Ramos (cell line): ENCODE results near the gene UBE2D2.

ENCODE experiments used
- in situ Hi-C: fragments of 300-500 bp; cut with MboI; formaldehyde crosslinking; loops from one replicate; pipeline ENCODE4 v1.14.3; 2022; ENCODE audit warnings: low sequenced_read_pairs; ENCODE audit not compliant: unreplicated experiment

The UBE2D2 gene

GRCh38 chr5:139657363-139658321 lies 96.5 kb downstream of the UBE2D2 start:
- in situ Hi-C loops = no loop called here

DNA sequence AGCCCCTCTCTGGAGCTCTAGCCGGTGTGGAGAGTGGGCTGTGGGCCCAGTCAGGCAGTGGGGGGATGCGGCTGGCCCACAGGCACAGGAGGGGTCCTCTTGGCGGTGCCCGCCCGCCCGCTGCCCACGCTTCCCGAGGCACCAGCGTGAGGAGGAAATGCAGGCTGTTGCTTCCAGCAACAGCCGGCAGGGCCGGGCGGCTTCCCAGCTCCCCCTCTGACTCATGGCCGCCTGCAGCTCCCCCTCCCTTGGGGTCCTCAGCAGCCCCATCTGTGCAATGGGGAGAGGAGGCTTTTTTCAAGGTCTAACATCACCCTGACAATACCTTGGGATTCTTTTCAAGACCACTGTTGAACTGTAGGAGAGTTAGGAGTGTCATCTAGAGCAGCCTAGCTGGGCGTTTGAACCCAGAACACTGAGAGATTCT lies 97.4 kb downstream of the UBE2D2 start:
- in situ Hi-C loops = no loop called here

- in situ Hi-C loops = no loop called here
Observed at GRCh38 chr5:139658928-139659667, 98.0 kb downstream of the UBE2D2 start.

- in situ Hi-C loops = no loop called here
Observed at GRCh38 chr5:139659695-139660101, 98.6 kb downstream of the UBE2D2 start.

- in situ Hi-C loops = no loop called here
Observed at GRCh38 chr5:139660105-139660922, 99.2 kb downstream of the UBE2D2 start.

GRCh38 chr5:139660923-139661814 lies 100.0 kb downstream of the UBE2D2 start:
- in situ Hi-C loops = no loop called here

DNA sequence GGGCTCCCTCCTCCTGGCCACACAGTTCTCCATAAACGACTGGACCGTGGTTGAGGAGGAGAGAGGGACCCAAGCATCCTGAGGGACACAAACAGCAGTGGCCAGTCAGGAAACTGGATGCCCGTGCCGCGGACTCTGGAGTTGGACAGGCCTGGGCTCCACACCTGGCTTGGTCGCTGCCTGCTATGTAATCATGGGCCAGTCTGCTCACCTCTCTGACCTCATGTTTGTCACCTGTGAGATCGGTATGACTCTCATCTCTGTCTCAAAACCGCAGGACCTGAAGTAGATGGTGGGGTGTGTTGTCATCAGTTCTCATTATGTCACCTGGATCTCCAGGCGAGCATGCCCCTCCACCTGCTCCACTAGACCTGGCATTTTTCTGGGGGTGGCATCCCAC lies 101.5 kb downstream of the UBE2D2 start:
- in situ Hi-C loops = no loop called here

DNA sequence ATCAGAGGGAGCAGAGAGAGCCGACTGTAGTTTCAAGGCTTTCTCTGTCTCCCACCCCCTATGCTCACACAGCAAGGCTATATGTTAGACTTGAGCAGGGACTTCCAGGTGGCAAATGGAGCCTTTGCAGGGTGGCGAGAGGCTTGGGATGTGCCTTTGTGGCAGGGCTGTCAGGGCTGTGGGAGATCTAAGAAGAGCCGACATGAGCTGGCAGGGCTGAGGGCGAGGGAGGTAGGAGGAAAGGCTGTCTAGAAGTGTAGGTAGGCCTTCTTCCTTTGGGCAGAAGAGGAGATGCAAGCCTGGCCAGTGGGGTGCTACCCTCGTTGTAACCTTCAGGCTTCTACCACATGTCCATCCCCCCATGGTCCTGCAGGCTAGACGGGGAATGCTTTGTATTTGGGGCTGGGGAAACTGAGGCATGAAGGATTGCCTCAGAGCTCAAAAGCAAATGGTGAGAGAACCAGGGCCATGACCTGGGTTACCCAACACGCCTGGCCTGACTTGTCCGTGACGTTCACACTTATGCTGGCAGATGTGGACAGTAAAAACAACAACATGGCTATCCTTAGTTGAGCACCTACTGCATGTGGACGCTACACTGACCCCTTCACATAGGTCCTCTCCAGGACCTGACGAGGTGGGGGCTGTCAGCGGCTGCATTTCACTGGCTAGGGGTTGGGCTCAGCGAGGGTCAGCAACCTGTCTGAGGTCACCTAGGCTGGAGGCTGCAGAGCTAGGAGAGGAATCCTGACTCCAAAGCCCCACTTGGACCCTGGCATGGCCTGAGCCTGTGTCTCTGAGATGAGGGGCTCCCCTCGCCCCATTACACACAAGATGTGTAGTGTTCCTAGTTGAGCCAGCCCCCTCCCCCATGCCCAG lies 102.3 kb downstream of the UBE2D2 start:
- in situ Hi-C loops = no loop called here

DNA sequence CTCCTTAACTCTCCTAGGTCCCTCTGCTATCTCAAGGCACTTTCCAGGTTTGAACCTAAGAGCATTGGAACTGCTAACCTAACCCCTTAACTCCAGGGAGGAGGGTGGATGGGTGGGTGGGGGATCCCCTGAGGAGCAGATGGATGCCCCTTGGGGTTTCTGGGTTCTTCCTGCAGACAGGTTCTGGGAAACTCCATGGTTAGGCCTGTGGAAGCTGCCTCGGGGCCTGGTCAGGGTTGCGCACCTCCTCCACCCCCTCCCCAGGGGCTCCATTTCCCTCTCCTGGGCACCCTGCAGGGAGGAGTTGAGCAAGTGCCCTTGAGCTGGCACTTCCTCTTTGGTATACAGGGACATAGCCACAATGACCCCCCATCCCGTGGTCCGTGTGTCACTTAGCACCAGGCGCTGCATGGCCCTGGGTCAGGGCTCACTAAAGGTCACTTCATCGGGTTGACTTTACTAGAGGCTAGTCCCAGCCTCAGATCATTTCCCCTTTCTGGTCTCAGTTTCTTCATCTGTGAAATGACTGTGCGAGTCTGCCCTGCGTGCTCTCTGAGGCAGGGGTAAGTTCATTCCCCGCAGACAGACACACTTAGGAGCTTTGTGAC lies 103.1 kb downstream of the UBE2D2 start:
- in situ Hi-C loops = no loop called here

DNA sequence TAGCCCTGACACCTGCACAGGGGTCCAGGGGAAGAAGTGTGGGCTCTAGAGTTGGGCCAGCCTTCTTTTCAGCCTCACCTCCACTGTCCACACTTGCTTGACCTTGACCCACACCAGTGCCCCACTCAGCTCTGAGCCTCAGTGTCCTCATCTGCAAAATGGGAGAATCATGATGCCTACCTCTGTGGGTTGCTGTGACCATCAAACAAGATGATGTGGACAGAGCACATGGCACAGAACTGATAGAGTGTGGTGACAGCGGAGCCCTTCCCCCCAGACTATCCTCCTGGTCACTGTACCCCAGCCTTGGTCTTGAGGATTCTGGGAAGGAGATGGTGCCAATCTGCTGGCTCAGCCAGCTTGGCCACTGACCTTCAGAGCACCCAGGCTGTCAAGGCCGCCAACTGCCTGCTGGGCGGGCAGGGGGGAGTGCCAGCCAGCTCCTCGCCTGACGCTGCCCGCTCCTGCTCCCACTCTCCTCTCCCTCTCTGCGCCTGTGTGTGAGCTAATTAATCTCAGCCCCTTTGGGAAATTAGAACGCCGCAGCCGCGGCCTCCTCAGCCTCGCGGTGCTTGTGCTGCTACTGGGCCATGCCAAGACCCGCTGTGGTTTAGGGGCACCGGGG lies 103.7 kb downstream of the UBE2D2 start:
- in situ Hi-C loops = no loop called here

DNA sequence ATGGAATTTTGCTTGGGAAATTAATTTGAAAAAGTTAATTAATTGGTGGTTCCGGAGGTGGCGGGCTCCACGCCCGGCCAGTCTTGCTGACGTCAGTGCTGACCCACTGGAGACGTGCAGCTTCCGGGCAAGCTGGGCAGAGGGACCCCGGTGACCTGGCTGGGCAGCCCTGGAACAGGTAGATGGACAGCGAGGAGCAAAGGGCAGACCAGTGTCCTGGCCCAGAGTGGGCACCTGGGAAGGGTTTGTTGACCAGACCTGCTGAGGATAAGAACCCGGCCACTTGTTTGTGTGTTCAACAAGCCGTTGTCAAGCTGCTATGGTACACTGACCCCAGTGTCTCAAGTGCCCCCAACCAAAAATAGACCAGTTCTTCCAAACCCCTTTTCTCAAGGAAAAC lies 104.5 kb downstream of the UBE2D2 start:
- in situ Hi-C loops = no loop called here

DNA sequence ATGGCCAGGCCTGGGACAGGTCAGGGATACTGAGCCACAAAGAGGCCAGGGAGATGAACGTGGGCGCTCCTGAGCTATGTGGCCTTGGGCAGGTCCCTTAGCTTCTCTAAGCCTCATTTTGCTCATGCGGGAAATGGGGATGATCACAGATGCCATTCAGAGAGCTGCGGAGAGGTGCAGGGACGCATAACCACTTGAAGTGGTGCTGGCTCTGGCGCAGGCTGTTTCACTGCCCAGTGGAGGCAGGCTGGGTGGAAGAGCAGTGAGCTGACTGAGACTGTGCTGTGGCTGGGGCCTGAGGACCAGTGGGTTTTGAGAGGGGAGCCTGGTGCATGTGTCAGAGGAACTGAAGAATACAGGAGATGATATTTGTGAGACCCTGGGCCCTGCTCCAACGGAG lies 105.4 kb downstream of the UBE2D2 start:
- in situ Hi-C loops = no loop called here

DNA sequence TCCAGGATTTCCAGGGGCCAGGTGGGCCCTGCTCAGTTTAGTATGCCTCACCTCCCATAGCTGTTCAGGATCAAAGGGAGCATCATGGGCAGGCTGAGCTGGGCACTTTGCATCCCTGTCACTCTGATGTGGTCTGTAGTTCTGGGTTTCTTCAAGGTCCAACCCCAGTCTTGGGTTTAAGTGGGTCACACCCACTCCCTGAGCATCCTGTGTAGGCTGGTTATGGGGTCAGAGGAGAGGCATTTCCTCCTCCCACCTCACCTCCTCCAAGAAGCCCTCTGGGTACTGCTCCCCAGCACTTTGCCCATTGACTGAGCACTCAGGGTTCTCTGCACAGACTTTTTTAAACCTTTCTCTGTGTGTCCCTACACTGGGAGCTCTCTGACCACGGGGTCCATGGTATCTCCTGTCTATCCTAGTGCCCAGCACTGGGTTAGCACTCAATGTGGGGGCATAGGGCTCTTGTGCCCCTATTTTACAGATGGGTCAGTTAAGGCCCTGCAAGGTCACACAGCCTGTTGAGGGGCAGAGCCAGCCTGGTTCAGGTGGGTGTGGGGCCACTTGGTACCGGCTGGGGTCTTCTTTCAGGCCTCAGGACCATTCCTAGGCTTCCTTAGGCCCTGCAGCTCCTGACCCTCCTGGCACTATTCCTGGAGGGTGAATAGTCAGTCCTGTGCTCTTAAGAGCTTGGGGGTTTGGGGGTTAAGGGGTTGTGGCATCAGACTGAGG lies 106.0 kb downstream of the UBE2D2 start:
- in situ Hi-C loops = no loop called here

DNA sequence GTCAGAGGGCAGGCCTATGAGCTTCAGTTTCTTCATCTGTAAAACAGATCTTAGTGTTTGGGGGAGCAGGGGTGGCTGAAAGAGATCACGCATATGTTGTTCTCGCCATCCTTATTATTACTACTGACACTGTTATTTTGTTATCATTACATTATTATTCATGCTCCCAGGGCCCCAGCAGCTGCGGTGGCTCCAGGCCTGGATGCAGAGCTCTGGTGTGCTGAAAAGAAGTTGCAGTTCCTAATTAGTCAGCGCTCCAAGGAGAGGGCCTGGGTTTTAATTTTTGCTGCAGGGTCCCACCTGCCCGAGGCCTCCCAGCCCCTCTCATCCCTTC lies 106.6 kb downstream of the UBE2D2 start:
- in situ Hi-C loops = no loop called here

- in situ Hi-C loops = no loop called here
Observed at GRCh38 chr5:139668064-139668880, 107.1 kb downstream of the UBE2D2 start.

- in situ Hi-C loops = no loop called here
Observed at GRCh38 chr5:139668924-139669661, 108.0 kb downstream of the UBE2D2 start.
